ENCODE measurements around the gene HIC1.

GRCh38 chr17:2056206-2057174 is 1.6 kb downstream of the HIC1 start:
- TF ChIP-seq NRF1 (IDR thresholded peaks at IDR 0.05; ENCODE audit: low read depth, low read length) = no peak
- TF ChIP-seq CTCF (IDR thresholded peaks at IDR 0.05) = no peak
- TF ChIP-seq GATA2 (CRISPR knock-in tag; IDR thresholded peaks at IDR 0.05) = no peak

Data from SK-N-SH (cell line).